Epithelial cell of proximal tubule (primary cell): ENCODE results near the gene IDH2. TPM values are rescaled to one million over a fixed set of nuclear protein-coding genes. Genes with fewer than 3 reads are reported as not detected.
"Not testable (repeated sequence)": the region's sequence is repeated elsewhere in the genome, so short reads cannot be mapped to it uniquely, and the experiment has no call there.

Source experiments
- DNase-seq: peaks from one replicate; pipeline ENCODE4 v3.0.0-alpha.2; 2011; ENCODE audit warnings: low read depth
- H3K4me3 ChIP-seq: 2 replicates; pipeline ENCODE4 v1.5.1; 2011; ENCODE audit warnings: low read depth, mild to moderate bottlenecking, low read length
- CTCF ChIP-seq: conservative IDR thresholded peaks from 2 replicates; pipeline ENCODE4 v1.5.1; 2012; ENCODE audit warnings: low read depth, mild to moderate bottlenecking, low read length
- total RNA-seq: library from RNA; depleted of rRNA; stranded (reverse); fragments of >200 nt; gene quantifications from 2 replicates; pipeline ENCODE4 v1.2.3, GENCODE V29; 2015

Gene IDH2
- total RNA-seq, 1 donor from 2014 or later = 170 TPM

GRCh38 chr15:90113166-90113565, 10.9 kb upstream of the IDH2 start:
- no peak overlapping the region for H3K4me3 ChIP-seq
- no peak for TF ChIP-seq CTCF
- no peak for DNase-seq

- DNase-seq, H3K4me3 ChIP-seq: not testable (repeated sequence)
These were observed 7.0 kb upstream of the IDH2 start for GRCh38 chr15:90109163-90109751.

- not testable (repeated sequence) for DNase-seq, H3K4me3 ChIP-seq
These were observed 5.8 kb upstream of the IDH2 start for GRCh38 chr15:90108038-90108437.

- no peak for DNase-seq
- H3K4me3 ChIP-seq = no peak overlapping the region
- TF ChIP-seq CTCF = no peak
These were observed 4.4 kb upstream of the IDH2 start for GRCh38 chr15:90106522-90107117.

- no peak for TF ChIP-seq CTCF
- no peak for DNase-seq
- no peak overlapping the region for H3K4me3 ChIP-seq
These were observed 3.3 kb upstream of the IDH2 start for GRCh38 chr15:90105521-90105920.

GRCh38 chr15:90104551-90104950, 2.3 kb upstream of the IDH2 start:
- DNase-seq = no peak
- no peak for TF ChIP-seq CTCF
- H3K4me3 ChIP-seq = no peak overlapping the region

GRCh38 chr15:90103701-90104329, 1.5 kb upstream of the IDH2 start:
- DNase-seq = no peak
- no peak for TF ChIP-seq CTCF
- H3K4me3 ChIP-seq = no peak overlapping the region
